ENCODE measurements around the gene MED25.
A peak's percentile ranks its signal among the peaks of the same experiment; 100 is the strongest.

The MED25 gene

GRCh38 chr19:49858088-49858985 lies 40.2 kb downstream of the MED25 start:
- DNase-seq (ENCODE audit: low spot score): no peak

DNA sequence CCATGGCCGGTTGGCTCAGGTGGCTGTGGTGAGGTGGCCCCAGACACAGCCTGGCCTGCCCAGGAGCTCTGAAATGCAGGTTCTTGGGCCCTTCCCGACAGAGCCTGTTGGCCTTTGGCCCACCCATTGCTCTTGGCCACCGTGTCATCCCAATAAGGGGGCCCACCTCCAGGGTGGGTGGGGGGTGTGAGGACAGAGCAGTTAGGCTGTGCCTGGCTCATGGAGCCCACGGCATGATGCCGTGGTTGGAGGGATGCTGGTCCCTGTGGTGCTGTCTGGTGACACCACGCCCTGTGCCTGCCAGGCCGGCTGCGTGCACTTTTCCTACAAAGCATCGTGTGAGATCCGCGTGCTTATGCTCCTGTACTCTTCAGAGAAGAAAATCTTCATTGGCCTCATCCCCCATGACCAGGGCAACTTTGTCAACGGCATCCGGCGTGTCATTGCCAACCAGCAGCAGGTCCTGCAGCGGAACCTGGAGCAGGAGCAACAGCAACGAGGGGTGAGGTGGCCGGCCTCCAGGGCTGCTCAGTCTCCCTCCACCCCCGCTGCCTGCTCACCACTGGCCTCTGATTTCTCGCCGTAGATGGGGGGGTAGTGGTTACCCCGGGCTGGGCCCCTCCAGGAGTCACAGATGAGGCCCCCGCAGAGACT lies 41.7 kb downstream of the MED25 start:
- no peak for DNase-seq (ENCODE audit: low spot score)

GRCh38 chr19:49860336-49861102 lies 42.4 kb downstream of the MED25 start:
- no peak for DNase-seq (ENCODE audit: low spot score)

DNA sequence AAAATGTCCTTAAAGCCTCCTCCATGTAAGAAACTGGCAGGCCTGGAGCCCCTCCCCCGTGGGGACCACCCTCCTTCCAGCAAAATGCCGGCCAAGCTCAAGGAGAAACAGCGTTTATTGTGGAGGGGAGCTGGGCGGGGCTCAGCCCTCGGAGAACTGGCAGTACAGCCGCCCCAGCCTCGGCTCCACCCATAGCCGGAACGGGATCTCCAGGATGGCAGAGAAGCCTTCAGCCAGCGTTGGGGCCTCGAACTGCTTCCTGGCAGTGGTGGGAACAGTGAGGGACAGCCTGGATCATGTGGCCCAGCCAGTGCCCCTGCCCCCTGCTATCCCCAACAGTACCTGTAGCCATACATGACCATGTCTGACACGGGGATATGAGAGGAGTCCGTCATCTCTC lies 43.0 kb downstream of the MED25 start:
- no peak for DNase-seq (ENCODE audit: low spot score)

GRCh38 chr19:49861541-49862378 lies 43.7 kb downstream of the MED25 start:
- DNase-seq (ENCODE audit: low spot score): no peak

DNA sequence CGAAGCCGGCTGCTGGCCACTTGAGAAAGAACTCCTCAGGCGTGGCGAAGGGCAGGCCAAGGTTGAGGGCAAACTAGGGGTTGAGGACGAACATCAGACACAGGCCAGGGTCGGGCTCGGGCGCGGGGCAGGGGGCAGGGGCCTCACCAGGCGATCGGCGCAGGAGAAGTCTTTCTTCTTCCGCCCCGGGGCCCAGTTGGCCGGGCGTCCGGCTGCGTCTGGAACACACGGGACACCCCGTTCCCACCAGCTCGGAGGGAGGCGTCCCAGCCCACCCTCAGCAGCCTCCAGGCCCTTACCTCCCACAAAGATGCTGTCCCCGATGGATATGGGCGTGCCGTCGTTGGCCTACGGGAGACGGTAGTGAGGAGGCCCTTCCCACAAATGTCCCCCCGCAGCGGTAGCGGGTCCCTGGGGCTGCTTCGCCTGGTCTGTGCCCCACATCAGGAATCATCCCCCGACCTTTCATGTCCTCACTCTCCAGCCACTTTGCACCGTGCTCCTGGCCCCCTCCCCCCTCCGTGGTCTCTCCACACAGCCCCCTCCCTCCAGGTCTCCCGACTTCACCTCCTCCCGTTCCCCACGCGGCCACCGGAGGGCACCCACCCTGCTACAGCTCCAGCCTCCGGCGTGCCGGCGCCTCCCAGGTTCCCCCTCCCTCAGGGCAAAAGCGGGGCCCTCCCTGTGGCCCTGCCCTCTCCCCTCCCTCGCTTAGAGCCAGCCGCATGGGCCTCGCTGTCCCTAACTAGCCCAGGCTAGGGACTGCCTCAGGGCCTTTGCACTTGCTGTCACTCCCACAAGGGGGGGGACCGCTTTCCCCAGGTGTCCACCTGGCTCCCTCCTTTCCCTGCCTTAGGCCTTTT lies 44.5 kb downstream of the MED25 start:
- no peak for DNase-seq (ENCODE audit: low spot score)

GRCh38 chr19:49863254-49863934 lies 45.3 kb downstream of the MED25 start:
- DNase-seq (ENCODE audit: low spot score): no peak

DNA sequence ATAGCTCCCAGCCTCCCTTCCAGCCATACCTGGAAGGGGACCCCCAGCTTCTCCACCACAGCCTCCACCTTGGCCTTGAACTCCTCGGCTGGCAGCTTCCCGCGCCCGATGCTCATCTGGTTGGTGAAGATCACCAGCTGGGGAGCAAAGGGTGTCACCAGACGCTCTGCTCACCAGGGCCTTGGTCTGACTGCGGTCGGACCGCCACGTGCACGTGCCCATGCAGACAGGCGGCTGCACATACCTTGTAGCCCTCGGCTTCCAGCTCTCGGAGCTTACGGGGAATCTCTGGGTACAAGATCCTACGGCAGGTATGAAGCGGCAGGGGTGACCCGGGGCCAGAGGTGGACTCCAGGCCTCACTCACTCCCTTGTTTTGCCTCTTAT lies 45.8 kb downstream of the MED25 start:
- no peak for DNase-seq (ENCODE audit: low spot score)

DNA sequence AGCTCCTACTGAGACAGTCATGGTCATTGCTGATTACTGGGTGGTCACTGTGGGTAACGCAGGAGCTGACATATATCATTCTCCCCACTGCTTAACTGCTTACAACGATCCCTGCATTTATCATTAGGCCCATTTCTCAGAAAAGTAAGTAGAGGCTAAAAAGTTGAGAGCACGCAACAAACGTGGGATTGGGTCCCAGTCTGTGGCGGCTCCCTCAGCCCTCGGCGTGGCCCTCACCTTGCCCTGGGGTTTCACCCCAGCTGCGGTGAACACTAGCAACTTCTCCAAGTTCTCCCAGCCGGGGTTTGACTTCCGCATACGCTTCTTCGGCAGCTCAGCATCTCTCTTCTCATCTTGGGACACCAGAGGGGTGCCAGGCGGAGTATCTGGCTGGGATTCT lies 46.8 kb downstream of the MED25 start:
- DNase-seq (ENCODE audit: low spot score): no peak

GRCh38 chr19:49866933-49867782 lies 49.1 kb downstream of the MED25 start, which contains the start of gene PNKP:
TSS of gene PNKP (minus strand) at chr19:49867576. CDS start at chr19:49867204, 372 bp downstream.
- peak; percentile 86 for DNase-seq (ENCODE audit: low spot score)

GRCh38 chr19:49869009-49869483 lies 51.0 kb downstream of the MED25 start:
- DNase-seq (ENCODE audit: low spot score): no peak

DNA sequence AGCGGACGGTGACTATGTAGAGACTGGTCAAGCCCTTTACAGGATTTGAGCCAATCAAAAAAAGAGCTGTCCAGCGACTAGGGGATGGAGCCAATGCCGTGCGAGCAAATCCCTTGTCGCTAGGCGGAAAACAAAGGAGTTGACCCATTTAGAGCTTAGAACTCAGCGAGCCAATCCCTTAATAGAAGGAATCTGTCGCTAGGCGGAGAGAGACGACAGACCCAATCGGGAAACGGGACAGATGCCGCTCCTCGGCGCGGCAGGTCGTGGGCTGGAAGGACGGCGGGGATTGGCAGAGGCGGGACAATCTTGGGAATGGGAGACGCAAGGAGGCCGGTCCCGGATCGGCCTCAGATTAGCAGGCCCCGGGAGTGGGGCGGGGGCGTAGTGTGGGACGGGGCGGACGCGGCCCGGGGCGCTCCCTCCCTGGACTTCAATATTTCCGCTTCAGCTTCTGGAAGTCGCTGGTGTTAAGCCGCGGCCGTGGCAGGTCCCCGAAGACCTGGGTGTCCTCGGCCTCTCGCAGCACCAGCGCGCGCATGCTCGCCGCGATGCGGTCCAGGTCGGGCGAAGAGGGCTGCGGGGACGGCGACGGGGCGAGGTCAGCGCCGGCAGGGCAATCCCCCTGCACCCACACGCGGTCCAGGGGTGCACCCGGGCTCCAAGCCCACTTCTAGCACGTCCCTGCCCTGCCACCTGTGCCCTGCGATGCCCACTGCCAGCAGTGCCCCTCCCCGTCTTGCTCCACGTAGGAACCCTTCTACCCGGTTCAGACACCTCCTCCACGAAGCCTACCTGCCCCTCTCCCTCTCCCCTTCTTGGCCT lies 51.6 kb downstream of the MED25 start:
- peak; percentile 99 for DNase-seq (ENCODE audit: low spot score)

- no peak for DNase-seq (ENCODE audit: low spot score)
Measured at GRCh38 chr19:49870309-49870901, 52.3 kb downstream of the MED25 start.

GRCh38 chr19:49871349-49871985 lies 53.4 kb downstream of the MED25 start:
- no peak for DNase-seq (ENCODE audit: low spot score)

- DNase-seq (ENCODE audit: low spot score): no peak
Measured at GRCh38 chr19:49872245-49873128, 54.4 kb downstream of the MED25 start.

GRCh38 chr19:49873129-49873521 lies 55.0 kb downstream of the MED25 start:
- DNase-seq (ENCODE audit: low spot score): no peak

Data from CD4-positive, alpha-beta T cell treated with Interleukin-2 at 100 ng/mL for 4 hours (primary cell).